Thyroid gland (tissue), 4 donors: Measurements from ENCODE around the gene SLCO3A1.

Experiments
- POLR2A ChIP-seq, 2 donors: fragments of 450-650 bp; IDR thresholded peaks; one replicate each; pipeline ENCODE4 v1.6.1; 2017; ENCODE audit warnings: antibody characterized with exemption in 2 of 2, mild to moderate bottlenecking in 2 of 2, moderate library complexity in 1 of 2
- TF ChIP-seq, protein P1 (sequence below), 6 experiments: fragments of 200-600 bp in 3 of 6; fragments of 450-650 bp in 3 of 6; sonication (generic) in 3 of 6; IDR thresholded peaks; one replicate each; pipeline ENCODE4 v1.5.1; 2016 to 2019; ENCODE audit warnings: antibody characterized with exemption in 6 of 6, mild to moderate bottlenecking in 2 of 6, inconsistent platforms in 1 of 6, moderate library complexity in 1 of 6

DNA sequence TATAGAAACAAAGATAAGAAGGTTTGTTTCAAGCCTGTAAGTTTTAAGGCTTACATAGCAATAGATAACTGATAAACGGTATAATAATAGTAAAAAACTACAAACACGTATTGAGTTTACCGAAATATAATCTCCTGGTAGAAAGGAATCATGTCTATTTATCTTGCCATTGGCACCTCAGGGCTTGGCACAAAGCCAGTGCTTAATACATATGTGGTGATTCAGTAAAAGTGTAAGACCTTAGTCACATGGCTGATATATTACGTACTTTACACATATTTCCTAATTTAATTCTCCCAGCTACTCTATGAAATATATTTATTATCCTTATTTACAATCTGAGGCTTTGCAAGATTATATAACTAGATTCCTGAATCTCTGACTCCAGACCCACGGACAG is 32.0 kb upstream of the SLCO3A1 start:
- TF ChIP-seq POLR2A (IDR thresholded peaks at IDR 0.05), result no peak
- TF ChIP-seq, protein P1, sequence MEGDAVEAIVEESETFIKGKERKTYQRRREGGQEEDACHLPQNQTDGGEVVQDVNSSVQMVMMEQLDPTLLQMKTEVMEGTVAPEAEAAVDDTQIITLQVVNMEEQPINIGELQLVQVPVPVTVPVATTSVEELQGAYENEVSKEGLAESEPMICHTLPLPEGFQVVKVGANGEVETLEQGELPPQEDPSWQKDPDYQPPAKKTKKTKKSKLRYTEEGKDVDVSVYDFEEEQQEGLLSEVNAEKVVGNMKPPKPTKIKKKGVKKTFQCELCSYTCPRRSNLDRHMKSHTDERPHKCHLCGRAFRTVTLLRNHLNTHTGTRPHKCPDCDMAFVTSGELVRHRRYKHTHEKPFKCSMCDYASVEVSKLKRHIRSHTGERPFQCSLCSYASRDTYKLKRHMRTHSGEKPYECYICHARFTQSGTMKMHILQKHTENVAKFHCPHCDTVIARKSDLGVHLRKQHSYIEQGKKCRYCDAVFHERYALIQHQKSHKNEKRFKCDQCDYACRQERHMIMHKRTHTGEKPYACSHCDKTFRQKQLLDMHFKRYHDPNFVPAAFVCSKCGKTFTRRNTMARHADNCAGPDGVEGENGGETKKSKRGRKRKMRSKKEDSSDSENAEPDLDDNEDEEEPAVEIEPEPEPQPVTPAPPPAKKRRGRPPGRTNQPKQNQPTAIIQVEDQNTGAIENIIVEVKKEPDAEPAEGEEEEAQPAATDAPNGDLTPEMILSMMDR (IDR thresholded peaks at IDR 0.05), result no peak
